HG02623 (cell line): ENCODE data around the gene RNF126.
"Not testable (repeated sequence)": the region's sequence is repeated elsewhere in the genome, so short reads cannot be mapped to it uniquely, and the experiment has no call there.

Source experiments
- ATAC-seq: cut with Tn5 transposase; IDR thresholded peaks from one replicate; pipeline ENCODE4 v1.9.1; 2021; ENCODE audit warnings: moderate library complexity; ENCODE audit not compliant: unreplicated experiment

RNF126 gene

DNA sequence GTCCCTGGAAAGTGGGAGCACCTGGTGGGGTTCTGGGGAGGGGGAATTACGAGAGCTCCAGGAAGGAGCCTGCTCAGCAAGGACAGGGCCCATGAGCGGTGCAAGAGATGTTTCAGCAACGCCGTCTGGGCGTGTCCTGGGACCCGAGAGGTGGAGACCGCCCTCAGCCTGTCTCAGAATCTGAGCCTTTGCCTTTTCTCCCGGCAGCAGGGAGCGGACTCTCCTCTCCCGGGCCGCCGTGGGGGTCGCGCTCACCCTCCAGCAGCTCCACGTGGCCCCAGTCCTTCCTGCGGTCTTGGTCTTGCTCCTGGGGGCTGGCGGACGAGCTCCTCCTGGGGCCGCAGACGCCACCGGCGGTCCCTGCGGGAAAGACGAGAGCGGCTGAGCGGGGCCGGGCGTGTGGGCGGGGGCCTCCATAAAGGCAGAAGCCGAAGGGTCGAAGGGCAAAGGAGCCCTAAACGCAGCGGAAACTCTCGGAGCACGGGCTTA, 30.4 kb downstream of the RNF126 start:
- ATAC-seq, result peak; percentile 23

DNA sequence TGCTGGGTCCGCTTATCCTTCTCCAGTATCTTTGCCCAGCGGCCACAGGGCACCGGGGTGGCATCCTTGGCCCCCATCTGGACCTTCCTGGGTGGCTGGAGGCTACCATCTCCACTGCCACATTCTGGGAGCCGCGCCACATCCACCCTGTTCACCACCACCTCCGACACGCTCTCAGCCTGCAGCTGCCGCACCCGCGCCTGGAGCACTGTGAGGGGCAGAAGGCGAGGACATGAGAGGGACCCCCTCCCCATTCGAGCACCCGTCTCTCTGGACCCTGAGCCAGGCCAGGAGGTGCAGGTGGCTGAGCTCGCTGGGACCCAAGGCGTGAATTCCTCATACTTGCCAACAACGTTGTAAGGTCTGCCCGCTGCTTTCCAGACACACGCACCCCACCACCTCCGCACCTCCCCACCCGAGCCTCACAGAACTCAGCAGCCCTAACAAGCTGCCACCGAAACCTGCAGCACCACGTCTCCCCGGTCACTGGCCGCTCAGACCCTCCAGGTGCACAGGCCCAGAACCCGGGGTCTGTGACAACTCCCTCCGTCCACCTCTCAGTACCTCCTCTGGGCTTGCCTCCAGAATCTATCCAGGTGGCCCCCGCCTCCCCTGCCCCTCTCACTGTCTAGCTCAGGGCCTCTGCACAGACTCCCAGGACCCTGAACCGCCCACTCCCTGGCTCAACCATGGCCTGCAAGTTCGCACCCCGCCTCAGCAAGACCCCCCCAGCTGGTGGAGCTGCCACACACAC, 32.9 kb downstream of the RNF126 start:
- no peak for ATAC-seq

DNA sequence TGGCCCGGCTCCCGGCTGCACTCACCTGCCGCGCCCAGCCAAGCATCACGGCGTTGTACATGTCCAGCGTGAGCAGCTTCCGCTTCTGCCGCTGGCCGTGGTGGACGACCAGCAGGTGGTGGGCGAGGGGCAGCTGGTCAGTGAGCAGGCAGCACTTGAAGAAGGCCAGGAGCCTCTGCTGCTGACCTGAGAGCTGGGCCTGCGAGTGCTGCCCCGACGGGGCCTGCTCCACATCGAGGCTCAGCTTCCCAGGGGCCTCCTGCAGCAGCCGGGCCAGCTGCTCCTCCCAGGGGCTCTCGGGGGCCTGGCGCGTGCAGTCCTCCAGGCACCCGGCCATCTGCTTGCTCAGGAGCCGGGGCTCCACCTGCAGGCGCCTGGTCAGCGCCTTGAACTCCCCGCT, 33.5 kb downstream of the RNF126 start:
- ATAC-seq, result not testable (repeated sequence)

GRCh38 chr19:628168-628567, 34.8 kb downstream of the RNF126 start:
- no peak for ATAC-seq

GRCh38 chr19:626566-626965, 36.4 kb downstream of the RNF126 start:
- ATAC-seq, result not testable (repeated sequence)

- no peak for ATAC-seq
Measured at GRCh38 chr19:625257-625656, 37.8 kb downstream of the RNF126 start.

DNA sequence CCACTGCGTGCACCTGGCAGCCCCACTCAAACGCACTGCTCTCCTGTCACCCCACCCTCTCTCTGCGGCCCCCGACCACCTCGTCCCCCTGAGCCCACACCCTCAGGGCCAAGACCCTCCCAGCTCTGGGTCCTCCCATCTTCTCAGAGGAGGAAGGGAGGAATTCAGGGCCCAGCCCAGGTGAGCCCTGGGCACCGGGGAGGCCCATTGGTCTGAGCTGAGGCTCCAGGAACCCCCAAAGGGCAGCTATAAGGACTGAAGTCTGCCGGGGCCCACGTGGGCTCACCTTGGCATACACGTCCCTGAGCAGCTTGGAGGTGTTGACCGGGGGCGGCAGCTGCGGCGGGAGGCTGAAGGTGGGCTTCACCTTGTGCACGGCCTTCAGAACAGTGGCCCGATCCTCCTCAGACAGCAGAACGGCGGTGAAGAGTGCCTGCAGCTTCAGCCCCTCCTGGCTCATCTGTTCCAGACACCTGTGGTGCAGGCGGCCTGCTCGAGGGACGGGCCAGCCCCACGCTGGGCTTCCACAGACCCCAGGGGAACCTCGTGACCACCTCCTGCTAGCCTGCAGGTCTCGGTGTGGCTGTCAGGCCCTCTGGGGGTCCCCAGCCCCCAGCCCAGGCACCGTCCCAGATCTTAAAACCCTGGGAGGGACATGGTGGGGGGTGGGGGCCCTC, 38.4 kb downstream of the RNF126 start:
- no peak for ATAC-seq

GRCh38 chr19:623974-624373, 39.0 kb downstream of the RNF126 start:
- no peak for ATAC-seq

GRCh38 chr19:623175-623916, 39.7 kb downstream of the RNF126 start:
- ATAC-seq, result no peak

GRCh38 chr19:622666-623065, 40.3 kb downstream of the RNF126 start:
- ATAC-seq, result no peak

- no peak for ATAC-seq
Measured at GRCh38 chr19:621819-622218, 41.2 kb downstream of the RNF126 start.

DNA sequence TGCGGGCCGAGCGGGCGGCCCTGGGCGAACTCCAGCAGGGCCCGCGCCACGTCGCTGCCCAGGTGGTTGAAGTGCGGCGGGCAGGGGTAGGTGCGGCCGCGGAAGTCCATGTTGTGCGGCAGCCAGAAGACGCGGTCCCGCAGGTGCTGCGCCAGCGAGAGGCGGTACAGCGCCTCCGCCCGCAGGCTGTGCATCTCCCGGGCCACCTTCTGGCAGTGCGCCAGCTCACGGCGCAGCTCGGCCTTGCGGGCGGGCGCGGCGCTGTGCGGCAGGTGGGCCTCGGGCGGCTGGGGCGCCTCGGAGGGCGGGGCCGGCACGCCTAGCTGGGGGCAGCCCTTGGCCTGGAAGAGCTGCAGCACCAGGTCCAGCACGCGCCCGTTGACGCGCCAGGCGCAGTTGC, 41.8 kb downstream of the RNF126 start:
- not testable (repeated sequence) for ATAC-seq

DNA sequence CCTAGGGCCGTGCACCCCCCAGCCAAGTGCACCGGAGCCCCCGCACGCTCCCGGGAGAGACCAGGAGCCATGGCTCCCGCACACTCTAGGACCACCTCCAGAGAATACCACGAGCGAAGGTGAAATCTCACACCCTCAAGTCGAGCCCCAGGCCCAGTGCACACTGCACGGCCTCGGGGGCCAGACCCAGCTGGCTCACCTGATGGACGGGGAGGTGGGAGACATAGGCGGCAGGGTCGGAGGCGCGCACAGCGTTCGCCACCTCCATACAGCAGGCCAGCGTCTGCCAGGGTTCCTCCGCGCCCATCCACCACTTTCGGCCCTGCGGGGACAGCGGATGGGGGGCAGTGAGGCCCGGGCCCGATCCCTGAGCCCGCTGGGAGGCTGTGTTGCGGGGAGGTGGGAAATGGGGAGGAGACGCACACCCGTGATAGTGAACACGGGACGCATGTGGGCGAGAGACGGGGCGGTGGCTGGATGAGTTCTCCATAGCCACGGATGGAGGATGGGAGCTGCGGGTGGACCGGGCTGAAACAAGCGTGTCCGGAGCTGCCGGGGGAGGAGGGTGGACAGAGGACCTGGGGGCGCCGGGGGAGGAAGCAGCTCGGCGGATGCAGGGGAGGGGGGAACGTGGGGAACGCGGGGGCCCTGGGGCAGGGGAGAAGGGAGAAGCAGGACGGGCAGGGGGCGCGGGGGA, 42.7 kb downstream of the RNF126 start:
- no peak for ATAC-seq

DNA sequence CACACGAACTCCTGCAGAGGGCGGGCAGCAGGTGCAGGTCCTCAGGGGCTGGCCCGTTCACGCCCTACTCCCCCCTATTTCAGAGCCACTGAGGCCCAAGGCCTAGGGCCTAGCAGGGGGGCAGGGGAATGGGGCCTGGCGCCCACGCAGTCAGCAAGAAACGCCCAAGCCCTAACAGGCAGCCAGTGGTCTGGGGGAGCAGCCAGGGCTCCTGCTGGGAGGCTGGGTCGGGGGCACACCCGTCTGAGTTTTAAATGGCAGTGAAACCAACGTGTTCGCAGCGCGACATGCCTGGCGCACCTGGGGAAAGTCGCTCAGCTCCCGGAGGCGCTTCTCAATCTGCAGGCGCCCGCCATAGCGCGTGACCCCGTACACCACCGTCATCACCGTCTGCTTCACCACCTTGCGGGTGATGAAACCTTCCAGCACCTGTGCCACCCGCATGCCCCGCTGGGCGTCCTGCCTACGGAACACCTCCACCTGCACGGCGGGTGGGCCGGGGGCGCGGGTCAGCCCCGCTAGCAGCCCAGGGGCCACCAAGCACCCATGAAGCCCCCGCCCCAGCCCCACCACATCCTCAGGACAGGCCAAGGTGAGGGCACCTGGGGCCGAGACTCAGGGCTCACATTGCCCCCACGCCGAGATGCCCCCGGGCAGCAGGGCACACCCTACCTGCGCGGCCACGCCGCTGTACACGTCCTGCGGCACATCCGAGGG, 43.6 kb downstream of the RNF126 start:
- ATAC-seq, result no peak

GRCh38 chr19:618674-619285, 44.2 kb downstream of the RNF126 start:
- ATAC-seq, result no peak

DNA sequence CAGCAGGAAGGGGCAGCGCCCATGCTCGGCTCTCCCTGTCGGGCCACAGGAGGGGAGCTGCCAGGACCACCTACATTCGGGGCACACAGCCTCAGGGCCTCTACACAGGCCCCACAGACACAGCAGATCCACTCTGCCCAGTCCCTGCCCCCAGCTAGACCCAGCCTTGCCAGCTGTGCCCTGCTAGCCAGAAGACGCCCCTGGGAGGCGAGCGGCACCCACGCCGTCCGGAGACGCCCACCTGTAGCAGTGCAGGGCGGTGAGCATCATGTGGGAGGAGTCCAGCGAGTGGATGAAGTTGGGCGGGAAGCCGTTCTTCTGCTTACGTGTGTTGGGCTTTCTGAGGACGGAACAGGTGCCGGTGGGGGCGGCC, 44.8 kb downstream of the RNF126 start:
- ATAC-seq, result no peak

DNA sequence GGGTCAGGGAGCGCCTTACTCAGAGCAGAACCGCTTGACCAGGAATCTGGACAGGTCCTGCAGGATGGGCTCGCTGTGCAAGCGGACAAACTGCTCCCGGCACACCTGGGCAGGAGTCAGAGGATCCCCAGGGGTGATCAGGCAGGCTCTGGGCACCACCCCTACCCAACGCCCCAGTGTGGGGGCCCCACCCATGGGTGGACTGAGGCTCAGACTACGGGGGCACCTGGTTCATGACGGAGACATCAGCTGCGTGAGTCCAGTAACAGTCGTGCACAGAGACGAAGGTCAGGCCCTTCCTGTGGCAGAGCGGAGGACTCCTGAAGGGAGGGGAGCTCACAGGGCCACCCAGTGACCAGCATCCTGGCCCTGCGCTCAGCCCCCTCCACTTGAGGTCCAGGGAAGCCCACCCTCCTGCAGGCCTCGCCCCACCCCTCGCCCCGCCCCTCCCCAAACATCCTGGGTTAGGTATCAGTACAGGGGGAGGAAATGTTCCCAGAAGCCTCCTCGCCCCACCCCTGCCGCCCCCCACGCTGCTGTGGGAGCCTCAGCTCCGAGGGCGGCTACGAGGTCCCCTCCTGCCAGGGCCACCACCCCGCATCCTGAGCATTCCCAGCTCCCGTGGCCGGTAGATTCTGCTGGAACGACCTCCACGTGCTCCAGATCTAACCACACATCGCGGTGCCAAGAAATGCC, 45.3 kb downstream of the RNF126 start:
- ATAC-seq, result no peak

GRCh38 chr19:616747-617526, 46.1 kb downstream of the RNF126 start:
- no peak for ATAC-seq
